ENCODE results near the gene OSMR.

DNA sequence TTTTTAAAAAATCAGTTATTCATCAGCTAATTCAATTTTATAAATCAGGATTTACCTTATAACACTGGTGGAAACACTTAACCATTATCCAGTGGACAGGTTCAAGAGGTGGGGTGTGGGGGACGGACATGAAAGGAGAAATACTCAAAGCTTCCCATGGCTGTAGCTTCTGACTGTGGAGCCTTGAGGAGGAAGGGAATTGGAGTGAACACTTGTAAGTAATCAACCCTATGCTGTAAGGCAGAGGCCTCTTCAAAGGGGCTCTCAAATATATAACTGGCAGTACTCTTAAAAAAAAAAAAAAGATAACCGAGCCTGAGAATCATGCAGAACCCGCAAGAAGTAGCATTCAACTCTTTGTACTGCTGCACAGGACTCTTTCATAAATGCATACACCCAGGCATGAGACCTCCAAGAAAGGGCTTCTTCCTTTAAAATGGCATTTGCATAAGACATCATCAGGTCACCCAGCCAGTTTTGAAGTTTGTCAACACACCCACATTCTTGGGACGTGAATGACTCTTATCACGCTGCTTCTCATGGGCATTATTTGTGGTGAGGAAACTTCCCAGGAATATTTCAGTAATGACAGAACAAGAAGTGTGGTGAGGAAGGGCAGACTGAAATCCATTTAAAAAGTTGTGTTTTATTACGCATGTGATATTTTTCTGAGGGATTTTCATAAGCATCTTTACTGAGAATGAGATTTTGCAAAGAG is 8.1 kb downstream of the OSMR start:
- TF ChIP-seq CTCF (IDR thresholded peaks at IDR 0.05) (no peak), POLR2AphosphoS5 (IDR thresholded peaks at IDR 0.05) (no peak), POLR2A (IDR thresholded peaks at IDR 0.05) (no peak)

Data from gastroesophageal sphincter (tissue), 3 donors.